Nasal cavity respiratory epithelium epithelial cell of viscerocranial mucosa (primary cell): ENCODE results near the gene THAP9. TPM values are rescaled to one million over a fixed set of nuclear protein-coding genes. Genes with fewer than 3 reads are reported as not detected.

Experiments used
- total RNA-seq: library from RNA; depleted of rRNA; stranded (reverse); fragments of >200 nt; gene quantifications from 2 replicates; pipeline ENCODE4 v1.2.3, GENCODE V29; 2014

Gene THAP9
- total RNA-seq, result 5.5 and 5.6 TPM in 2 replicates

GRCh38 chr4:82900411-82901182 lies at the start of gene THAP9:
Gene THAP9, plus strand, starts transcription at chr4:82900735. Its CDS starts 68 bp downstream, at chr4:82900803.

GRCh38 chr4:82890901-82891706 lies 9.4 kb upstream of the THAP9 start, which contains the start of gene SEC31A:
Gene SEC31A, minus strand, starts transcription at chr4:82891153. Its CDS starts 9,217 bp downstream, at chr4:82881936.

Other genes with a start within 250 kb of the THAP9 start
- gene SCD5, start 101.9 kb upstream of the THAP9 start, total RNA-seq, result 7.5 and 47.6 TPM in 2 replicates
- gene SEC31A, start 9.6 kb upstream of the THAP9 start, total RNA-seq, result 157 and 211 TPM in 2 replicates
- gene LIN54, start 110.1 kb downstream of the THAP9 start, total RNA-seq, result 9.5 and 9.6 TPM in 2 replicates
- 72.8 and 74.9 TPM in 2 replicates for gene COPS4, start 134.4 kb downstream of the THAP9 start, total RNA-seq
- 0.68 and 4.0 TPM in 2 replicates for gene PLAC8, start 214.0 kb downstream of the THAP9 start, total RNA-seq